ENCODE data around the gene DNAJB13.

The DNAJB13 gene

DNA sequence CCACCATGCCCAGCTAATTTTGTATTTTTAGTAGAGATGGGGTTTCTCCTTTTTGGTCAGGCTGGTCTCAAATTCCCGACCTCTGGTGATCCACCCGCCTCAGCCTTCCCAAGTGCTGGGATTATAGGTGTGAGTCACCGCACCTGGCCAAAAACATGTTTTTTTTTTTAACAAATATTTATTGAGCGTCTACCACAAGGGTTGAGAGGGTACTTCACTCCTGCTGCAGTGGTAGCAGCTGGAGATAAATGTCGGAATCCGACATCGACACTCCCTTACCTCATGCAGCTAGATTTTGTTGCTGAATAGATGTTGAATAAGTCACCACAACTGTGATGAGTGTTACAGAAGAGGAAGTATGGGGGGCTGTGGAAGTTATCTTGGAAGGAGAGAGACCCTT lies 971 bp downstream of the DNAJB13 start:
- DNase-seq (ENCODE audit: low read depth in 2 of 2): no peak

DNA sequence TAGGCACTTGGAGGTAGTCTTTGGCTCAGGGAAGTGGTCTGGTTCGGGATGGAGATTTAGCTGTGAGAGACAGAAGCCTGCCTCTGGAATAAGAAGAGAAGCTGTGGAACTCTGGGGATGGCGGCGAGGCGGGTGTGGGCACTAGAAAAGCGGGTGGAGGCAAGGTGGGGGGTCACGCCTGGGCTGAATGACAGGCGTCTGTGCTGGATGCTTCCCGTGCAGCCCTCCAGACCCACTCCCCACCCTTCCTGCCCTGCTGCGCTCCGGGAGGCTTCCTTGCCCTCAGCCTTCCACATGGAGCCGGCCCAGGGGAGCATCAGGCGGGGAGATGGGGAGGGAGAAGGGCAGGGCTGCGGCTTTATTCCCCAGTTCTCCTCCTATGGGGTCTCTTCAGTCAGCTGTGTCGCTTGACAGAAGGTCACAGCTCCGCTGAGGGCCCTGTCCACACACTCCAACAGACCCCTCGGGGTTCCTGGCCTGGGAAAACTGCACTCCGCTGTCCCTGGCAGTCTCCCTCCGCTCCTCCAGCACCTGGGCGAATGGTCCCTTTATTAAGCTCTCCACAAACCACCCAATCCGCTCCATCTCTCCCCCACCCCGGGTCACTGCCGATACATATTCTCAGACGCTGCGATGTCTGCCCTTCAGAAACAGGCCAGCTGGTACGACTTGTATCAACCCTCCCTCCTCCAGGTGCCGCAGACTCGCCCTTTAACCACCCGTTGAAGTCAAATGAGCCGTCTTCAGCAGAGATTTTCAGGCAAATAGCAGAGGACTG lies 6.2 kb downstream of the DNAJB13 start:
- DNase-seq (ENCODE audit: low read depth in 2 of 2): no peak

DNA sequence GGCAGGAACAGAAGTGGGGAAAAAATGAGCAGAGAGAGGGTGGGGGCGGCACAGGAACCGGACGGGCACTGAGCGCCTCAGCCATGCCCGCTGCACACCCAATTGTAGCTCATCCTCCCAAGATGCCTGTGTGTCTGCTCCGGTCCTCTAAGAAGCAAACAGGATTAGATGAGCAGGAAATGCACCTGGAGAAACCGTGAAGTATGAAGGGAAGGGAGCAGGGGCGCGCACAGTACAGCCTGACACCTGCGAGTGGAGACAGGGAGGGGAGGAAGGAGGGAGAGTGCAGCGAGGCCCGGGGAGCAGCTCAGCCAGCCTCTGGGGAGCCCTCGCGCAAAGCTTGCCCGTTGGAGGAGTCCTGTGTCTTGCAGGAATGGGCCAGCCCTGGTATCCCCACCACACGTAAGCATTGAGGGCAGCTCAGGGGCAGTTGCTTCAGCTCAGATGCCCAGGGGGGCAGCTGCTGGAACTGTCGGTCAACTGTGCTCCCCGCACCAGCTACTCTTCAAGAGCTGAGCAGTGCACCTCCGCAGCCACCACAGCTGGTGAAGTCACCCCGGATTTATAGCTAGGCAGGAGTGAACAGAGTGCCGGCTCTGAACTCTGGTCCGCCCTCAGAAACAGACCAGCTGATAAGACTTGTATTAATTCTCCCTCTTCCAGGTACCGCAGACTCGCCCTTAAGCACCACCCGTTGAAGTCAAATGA lies 7.0 kb downstream of the DNAJB13 start:
- no peak for DNase-seq (ENCODE audit: low read depth in 2 of 2)

DNA sequence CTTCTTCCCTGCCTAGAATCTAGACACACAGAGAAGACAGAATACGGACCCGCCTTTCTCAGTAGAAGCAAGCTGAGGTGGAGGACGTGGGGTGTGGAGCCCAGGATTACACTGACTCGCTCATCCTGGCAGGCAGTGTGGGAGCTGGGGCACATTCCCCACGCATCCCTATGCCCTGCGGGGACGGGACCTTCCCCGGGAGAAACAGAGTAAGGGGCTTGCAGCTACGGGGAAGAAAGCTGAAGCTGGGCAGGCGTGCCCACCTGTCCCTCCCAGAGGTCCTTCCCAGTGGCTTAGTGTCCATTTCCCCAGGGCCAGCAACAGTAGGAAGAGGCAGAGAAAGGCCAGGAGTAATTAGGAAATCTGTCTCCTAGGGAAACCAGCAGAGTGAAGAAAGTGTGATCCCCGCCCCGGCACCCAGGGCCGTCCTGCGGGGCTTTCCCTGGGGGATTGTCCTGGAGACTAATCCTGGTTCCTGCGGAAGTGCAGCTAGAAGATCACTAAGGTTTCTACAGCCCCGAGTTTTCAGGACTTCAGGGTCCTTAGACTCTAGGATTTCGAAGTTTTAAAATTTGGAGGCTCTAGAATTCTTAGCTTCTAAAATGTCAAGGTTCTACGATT lies 7.8 kb downstream of the DNAJB13 start:
- no peak for DNase-seq (ENCODE audit: low read depth in 2 of 2)

DNA sequence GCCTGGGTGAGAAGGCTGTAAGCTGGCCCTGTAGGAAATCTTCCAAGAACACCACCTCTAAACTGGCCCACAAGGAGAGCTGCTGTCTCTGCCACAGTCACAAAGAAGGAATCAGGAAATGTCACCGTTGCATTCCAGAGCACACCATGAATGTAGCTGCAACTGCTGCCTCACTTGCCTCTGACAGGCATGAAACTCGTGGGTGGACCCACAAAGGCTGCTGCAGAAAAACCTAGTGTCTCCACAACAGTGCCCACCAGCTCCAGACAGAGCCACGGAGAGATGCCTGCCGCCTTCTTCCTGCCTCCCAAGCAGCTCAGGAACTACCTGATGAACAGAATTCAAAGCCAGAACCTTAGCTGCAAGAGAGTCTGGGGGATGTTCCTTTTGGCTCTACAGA lies 10.5 kb downstream of the DNAJB13 start:
- no peak for DNase-seq (ENCODE audit: low read depth in 2 of 2)

DNA sequence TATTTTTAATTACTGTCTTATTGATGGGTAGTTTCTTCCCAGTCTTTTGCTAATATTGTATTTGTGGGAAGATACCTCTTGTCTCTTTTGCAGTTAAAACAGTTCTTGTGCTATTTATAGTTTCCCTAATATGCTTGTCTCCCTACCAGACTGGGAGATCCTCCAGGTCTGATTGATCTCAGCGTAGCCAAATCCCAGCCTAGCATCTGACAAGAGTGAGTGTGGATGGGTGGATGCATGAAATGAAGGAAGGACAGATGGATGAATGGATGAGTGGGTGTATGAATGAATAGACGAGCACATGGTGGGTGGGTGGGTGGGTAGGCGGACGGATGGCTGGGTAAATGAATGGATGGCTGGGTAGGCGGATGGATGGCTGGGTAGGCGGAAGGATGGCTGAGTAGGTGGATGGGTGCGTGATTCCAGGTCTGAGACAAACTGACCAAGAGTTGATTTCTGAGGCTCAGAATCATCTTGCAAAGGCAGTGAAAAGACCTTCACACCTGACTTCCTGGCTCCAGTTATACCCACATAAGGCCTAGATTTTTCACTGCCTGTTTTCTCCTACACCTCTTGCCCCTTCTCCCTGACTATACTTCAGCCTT lies 11.4 kb downstream of the DNAJB13 start:
- DNase-seq (ENCODE audit: low read depth in 2 of 2): no peak

DNA sequence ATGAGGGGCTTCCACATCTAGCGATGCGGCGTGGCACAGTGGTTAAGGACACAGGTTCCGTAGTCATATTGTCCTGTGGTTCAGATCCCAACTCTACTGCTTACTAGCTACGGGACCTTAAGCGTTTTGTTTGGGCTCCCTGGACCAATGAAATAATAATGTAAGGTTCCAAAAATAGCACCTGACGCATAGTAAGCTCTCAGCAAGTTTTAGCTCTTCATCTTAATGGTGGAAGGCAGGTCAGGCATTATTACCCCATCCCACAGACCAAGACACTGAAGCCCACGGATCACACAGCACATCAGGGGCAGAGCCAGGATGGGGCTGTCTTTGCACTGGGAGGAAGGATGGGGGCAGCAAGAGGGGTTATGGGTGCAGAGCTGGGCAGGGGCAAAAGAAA lies 13.0 kb downstream of the DNAJB13 start:
- DNase-seq (ENCODE audit: low read depth in 2 of 2): no peak

DNA sequence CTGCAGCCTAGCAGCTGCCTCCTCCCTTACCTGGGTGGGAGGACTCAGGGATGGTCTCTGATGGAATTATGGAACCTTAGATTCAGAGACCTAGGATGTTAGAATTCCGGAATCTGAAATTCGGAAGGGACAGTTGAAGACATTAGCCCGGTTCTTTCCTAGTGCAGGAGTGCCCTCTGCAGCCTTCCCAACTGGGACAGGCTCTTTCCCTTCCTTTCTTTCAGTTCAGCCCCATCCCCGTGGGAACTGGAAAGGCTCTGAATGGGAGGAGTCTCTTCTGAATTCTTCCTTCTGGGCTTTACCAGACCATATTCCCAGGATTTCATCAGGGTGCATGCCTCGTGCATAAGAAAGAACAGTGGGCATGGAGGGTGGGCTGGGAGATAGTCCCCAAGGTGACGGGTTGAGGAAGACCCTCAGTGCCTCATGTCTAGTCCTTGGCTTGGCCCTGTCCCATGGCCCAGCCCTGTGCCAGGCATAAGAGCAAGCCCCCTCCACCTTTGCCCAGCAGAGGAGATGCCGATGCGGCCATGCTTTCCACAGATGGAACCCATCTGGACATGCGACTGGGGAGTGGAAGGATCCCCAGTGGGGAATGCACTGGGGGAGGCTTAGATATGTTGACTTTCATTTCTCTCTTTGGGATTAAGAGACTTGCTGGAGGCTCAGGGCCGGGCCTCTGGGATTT lies 14.4 kb downstream of the DNAJB13 start:
- DNase-seq (ENCODE audit: low read depth in 2 of 2): no peak

DNA sequence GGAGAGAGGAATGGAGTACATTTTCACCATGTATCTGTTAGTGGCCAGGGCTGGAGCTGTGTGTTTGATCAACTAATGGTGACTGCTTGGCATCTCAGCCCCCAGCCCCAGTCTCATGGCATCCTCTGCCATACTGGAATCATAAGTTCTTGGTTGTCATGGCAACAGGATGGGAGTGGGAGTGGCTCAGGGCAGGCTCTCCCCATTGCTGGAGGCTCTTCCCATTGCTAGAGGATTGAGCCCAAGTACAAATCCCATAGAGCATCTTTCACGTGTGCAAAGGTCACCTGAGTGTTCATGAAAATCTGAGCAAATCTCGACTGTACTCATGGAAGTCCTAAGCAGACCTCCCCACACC lies 14.9 kb downstream of the DNAJB13 start:
- DNase-seq (ENCODE audit: low read depth in 2 of 2): no peak

DNA sequence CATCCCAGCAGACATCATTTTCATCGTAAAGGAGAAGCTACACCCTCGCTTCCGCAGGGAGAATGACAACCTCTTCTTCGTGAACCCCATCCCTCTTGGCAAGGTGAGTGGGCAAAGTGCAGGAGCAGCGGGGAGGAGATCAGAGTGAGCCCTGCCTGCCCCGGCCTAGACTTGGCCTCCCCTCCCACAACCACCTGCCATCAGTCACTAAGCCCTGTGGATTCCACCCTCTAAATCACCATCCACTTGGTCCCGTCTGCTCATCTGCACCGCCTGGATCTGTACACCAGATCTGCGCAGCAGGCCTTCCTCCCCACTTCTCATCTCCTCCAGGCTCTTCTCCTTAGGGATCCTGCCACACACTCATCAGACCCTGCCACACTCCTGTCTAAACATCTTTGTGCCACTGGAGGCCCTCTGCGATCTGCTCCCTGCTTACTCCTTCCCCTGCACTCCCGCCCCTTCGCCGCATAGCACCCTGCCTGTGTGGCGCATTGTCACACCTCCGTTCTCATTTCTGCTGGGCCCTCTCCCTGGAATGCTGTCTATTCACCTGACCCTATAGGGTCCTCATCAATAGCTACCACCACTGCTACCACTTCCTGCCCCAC lies 17.6 kb downstream of the DNAJB13 start:
- DNase-seq (ENCODE audit: low read depth in 2 of 2): no peak

DNA sequence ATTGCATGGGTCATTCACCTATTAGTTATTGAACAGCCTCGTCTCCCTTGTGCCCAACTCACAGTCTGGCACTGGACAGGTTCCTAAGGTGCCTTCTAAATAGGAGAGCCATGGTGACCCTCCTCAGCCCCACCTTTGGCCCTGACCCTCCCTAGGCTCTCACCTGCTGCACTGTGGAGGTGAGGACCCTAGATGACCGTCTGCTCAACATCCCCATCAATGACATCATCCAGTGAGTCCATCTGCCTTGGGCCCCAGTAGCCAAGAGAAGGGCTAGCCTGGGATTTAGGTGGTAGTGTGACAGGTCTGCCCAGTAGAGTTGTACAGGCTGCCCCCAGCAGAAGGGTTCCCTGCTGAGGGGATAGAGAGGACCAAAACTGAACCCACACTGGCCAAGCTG lies 18.3 kb downstream of the DNAJB13 start:
- DNase-seq (ENCODE audit: low read depth in 2 of 2): no peak

DNA sequence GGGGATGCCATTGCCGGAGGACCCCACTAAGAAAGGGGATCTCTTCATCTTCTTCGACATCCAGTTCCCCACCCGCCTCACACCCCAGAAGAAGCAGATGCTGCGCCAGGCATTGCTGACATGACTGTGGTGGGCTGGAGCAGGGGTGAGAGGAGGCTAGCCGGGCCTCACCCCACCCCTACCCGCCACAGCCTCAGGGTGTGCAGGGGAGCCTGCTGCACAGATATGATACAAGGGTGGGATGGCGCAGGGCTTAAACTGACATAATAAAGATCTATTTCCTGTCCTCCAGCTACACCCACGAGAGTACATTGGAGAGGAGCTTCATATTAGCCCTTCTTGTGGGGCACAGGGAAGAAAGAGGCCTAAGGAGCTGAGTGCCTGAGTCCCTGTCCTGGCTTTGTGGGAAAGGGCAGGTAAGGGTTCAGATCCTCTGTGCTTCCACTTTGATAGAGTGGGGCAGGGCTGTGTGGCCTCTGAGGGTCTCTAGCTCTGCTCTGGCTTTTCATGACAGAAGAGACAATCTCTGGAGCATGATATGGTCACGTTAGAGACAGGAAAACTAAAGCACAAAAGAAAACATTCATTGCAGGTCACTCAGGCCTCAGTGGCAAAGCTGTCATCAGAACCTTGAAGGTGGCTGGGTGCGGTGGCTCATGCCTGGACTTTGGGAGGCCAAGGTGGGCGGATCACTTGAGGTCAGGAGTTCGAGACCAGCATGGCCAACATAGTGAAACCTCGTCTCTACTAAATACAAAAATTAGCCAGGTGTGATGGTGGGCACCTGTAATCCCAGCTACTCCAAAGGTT lies 19.4 kb downstream of the DNAJB13 start:
- no peak for DNase-seq (ENCODE audit: low read depth in 2 of 2)

DNA sequence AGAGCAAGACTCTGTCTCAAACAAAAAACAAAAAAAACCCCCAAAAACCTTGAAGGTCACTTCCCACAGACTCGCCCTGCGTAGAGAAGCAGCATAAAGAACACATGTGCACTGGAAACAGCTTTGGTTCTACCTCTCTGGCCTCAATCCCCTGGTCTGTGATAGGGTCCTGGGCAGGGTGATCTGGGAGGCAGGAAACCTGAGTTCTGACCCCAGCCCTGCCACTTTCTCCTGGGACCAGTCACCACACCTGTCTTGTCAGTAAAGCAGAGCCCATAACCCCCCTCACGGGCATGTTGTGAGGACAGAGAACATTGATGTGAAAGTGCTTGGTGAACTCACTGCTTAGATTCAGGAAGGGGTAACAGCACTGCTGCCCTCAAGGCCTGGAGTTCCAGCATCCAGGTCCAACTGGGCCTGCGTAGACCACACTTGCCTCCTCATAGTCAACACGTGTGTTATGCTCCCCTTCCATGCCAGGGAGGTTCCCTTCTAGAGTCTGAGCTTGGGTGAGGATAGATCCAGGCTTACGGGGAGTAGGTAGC lies 20.4 kb downstream of the DNAJB13 start:
- DNase-seq (ENCODE audit: low read depth in 2 of 2): no peak

DNA sequence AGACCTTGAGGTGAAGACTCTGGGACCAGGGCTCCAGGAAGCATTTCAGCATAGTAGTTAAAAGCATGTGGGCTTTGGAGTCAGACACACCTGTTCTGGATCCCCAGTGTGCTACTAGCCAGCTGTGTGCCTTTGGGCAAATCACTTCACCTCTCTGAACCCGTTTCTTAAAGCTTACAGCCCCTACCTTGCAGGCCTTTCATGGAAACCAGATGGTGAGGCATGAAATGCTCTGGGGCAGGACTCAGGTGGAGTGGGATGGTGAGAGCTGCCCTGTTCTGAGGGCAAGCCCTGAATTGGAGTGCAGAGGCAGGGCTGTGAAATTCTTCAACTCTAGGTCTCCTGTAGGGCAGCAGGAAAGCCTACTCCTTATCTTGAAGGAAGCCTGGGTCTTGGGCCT lies 21.4 kb downstream of the DNAJB13 start:
- DNase-seq (ENCODE audit: low read depth in 2 of 2): no peak

DNA sequence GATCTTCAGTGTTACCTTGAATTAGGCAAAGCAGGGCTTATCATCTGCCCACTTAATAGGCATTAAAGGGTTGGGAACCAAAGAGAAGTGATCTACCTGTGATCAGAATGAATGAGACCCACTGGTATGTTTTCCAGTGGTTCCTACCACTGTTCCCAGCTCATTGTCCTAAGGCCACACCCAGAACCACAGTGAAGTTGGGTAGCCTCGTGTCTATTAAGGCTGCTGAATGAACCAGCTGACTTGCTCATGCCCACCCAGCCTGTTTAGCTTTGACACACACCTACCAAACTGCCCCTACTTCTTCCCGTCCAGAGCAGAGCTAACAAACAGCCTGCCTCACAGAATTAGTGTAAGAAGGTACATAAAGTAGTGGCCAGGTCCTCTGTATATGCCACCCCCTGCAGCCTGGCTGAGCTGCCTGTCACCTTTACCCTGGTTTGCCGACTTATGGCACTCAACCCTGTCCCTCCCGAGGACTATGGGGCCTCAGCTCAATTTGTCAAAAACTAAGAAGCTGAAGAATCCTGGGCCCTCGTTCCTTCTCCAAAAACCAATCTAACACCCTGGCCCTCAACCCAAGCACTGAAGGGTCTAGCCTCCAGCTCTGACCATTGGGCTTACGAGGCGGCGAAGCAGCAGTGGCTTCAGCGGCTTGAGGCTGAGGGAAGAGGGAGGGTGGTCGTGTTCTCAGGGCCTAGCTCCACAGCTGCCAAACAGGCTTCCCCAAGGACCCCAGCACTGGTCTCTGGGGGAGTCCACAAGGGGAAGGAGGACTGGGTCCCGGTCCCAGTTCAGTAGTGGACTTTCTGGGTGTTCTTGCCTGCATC lies 22.0 kb downstream of the DNAJB13 start:
- no peak for DNase-seq (ENCODE audit: low read depth in 2 of 2)

DNA sequence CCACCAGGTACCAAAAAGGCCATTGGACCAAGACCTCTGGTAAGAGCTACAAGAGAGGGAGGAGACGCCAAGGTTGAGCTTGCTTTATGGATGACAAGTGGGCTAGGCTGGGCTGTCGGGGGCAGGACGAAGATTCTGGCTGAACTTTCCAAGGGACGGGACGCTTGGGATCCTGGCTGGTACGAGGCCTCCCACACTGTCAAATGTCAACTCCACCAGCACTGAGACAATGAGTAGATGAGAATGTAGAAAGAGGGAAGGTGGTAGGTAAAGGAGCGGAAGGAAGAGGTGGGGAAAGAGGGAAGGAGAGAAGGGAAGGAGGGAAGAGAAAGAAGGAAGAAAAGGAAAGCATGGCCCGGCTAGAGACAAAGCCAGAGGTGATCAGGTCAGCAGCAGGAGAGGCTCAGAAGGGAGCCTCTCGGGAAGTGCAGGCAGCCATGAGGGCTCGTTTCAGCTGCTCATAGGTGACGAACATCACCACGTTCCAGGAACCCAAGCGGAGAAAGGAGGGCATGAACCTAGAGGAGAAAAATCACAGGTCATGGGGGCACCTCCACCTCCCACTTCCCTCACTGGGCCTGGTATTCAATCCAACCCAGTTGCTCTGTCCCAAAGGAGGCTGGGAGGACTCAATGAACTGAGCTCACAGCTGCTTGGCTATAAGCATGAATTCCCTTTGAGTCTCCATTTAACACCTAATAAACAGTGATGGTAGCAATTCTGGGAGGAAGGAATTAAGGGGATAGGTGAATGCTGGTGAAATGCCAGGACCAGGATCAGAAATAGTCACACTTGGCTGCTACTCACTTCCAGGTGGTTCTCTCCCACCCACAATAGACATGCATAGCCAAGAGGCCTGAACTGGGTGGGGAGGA lies 24.0 kb downstream of the DNAJB13 start:
- no peak for DNase-seq (ENCODE audit: low read depth in 2 of 2)

DNA sequence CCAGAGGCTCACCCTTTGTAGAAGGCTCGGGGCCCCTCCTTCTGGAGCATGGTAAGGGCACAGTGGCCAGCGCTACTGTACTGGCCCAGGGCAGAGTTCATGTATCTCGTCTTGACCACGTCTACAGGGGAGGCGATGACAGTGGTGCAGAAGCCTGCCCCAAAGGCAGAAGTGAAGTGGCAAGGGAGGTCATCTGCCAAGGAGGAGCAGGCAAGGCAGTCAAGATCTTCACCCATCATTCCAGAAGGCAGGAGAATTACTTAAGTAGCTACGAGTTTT lies 24.6 kb downstream of the DNAJB13 start:
- no peak for DNase-seq (ENCODE audit: low read depth in 2 of 2)

DNA sequence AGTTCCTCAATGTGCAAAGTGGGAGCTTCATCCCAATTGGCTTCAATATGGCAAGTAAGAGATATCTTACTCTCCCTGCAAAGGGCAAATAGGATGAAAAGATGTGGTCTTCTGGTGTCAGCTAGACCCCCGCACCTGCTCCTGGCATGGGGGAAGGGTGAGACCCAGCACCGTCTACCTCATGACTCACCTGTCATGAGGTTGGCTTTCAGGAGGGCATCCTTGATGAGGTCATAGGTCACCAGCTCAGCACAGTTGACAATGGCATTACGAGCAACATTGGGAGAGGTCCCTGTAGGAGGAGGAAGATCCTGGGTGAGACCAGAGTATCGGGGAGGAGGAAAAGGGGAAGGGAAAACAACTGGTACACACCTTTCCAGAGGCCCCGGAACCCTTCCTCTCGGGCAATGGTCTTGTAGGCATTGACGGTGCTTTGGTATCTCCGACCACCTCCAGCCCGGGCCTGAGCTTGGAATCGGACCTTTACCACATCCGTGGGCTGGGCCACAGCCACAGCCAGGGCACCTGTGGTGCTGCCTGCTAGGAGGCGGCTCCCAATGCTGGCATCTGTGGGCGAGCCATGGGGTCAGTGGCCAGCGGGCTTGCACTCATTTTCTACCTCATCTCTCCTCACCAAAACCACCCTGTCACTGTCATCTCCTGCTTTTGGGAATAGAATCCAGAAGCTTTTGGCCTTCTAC lies 25.8 kb downstream of the DNAJB13 start:
- DNase-seq (ENCODE audit: low read depth in 2 of 2): no peak
